ENCODE measurements around the gene ARID1B.

DNA sequence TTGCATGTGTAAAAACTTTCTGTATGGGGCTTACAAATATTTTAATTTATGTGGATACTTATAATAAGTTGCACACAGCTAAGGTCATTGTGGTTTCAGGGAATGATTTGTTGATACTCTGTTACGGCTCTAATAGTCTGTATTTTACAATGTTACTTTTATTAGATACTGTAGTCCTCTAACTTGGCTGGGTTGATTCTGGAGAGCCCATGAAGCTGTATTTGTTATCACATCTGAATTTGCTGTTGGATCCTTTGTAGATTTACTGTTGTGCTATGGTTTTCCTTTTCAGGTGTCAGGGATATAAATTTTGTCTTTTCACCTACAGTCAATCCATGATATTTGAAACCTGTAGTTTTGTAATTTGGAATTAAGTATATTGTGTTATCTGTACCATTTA lies 161.0 kb downstream of the ARID1B start:
- TF ChIP-seq CTCF (conservative IDR thresholded peaks at IDR 0.05; ENCODE audit: low read depth, low read length) (no peak), EZH2 (IDR thresholded peaks at IDR 0.05; ENCODE audit: borderline replicate concordance, low read depth, low read length, poor library complexity, severe bottlenecking) (no peak)
